Esophagus squamous epithelium (tissue), 4 donors: ENCODE results near the gene PAM.

Experiments used
- CTCF ChIP-seq, 6 experiments: fragments of 450-650 bp in 4 of 6; fragments of 200-600 bp in 2 of 6; sonication (generic) in 2 of 6; IDR thresholded peaks; one replicate each; pipeline ENCODE4 v1.5.1; 2016 to 2019; ENCODE audit warnings: antibody characterized with exemption in 6 of 6, mild to moderate bottlenecking in 4 of 6, moderate library complexity in 4 of 6
- POLR2A ChIP-seq, 4 donors: fragments of 450-650 bp; IDR thresholded peaks; one replicate each; pipeline ENCODE4 v1.6.1; 2017; ENCODE audit warnings: antibody characterized with exemption in 4 of 4, mild to moderate bottlenecking in 4 of 4, moderate library complexity in 3 of 4

DNA sequence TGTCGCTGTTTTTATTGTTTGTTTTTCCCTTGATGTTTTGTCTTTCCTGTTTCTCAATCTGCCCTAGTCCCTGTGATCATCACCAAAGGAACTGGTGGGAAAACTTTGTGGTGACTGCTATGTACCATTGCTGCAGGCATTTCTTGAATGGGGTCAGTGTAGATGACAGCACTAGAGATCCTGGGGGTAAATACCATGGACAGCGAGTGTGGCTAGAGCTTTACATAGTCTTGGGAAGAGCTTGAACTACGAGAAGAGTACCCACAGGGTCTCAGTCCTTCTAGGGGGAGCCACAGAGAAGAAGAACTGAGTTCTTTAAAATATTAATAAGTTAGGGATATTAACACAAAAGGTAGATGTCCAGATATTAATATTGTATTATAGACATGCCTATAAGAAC is 138.8 kb downstream of the PAM start:
- TF ChIP-seq CTCF (IDR thresholded peaks at IDR 0.05): no peak
- TF ChIP-seq POLR2A (IDR thresholded peaks at IDR 0.05): no peak
